Stomach (tissue), 4 donors: ENCODE results near the gene TEAD4.

Source experiments
- CTCF ChIP-seq, 7 experiments: fragments of 450-650 bp in 4 of 7; fragments of 200-600 bp in 3 of 7; sonication (generic) in 3 of 7; IDR thresholded peaks; one replicate each; pipeline ENCODE4 v1.5.1; 2016 to 2019; ENCODE audit warnings: antibody characterized with exemption in 7 of 7, control low read depth in 2 of 7, mild to moderate bottlenecking in 1 of 7
- POLR2A ChIP-seq, 4 donors: fragments of 450-650 bp; IDR thresholded peaks; one replicate each; pipeline ENCODE4 v1.6.1; 2016; ENCODE audit warnings: antibody characterized with exemption in 4 of 4, control low read depth in 2 of 4, mild to moderate bottlenecking in 1 of 4, moderate library complexity in 1 of 4

GRCh38 chr12:3030821-3031429, 71.7 kb downstream of the TEAD4 start:
- TF ChIP-seq CTCF (IDR thresholded peaks at IDR 0.05) (no peak), POLR2A (IDR thresholded peaks at IDR 0.05) (no peak)
